ENCODE measurements around the gene GJB3.

- TF ChIP-seq CEBPB (IDR thresholded peaks at IDR 0.05; ENCODE audit: borderline replicate concordance, low read depth, low read length) (no peak), HINFP (CRISPR knock-in tag; IDR thresholded peaks at IDR 0.05; ENCODE audit: low read depth) (no peak), MAFK (conservative IDR thresholded peaks at IDR 0.05 in 1 of 2, IDR thresholded peaks at IDR 0.05 in 1 of 2; ENCODE audit: low read length in 2 of 2) (no peak), RAD51 (IDR thresholded peaks at IDR 0.05; ENCODE audit: borderline replicate concordance) (no peak), NR1H2 (CRISPR knock-in tag; IDR thresholded peaks at IDR 0.05; ENCODE audit: borderline replicate concordance, low read depth) (no peak), ZNF232 (CRISPR knock-in tag; IDR thresholded peaks at IDR 0.05; ENCODE audit: borderline replicate concordance) (no peak), SMC3 (IDR thresholded peaks at IDR 0.05; ENCODE audit: low read length) (no peak), MTA1 (CRISPR knock-in tag; IDR thresholded peaks at IDR 0.05; ENCODE audit: borderline replicate concordance) (no peak), POLR2AphosphoS5 (IDR thresholded peaks at IDR 0.05; ENCODE audit: low read depth, low read length) (no peak), CTCF (CRISPR knock-in tag; IDR thresholded peaks at IDR 0.05) (no peak)
These were observed 41.4 kb upstream of the GJB3 start for GRCh38 chr1:34739613-34740012.
